Astrocyte (in vitro differentiated cells and primary cell): ENCODE data around the gene RASGRF1. TPM values are rescaled to one million over a fixed set of nuclear protein-coding genes. Genes with fewer than 3 reads are reported as not detected.

Experiments used
- DNase-seq: peaks from one replicate; pipeline ENCODE4 v3.0.0-alpha.2; 2010; ENCODE audit warnings: low read depth
- FAIRE-seq: peaks from 2 replicates; lab custom pipeline; 2011; peaks lifted over from hg19 to GRCh38; lab: Jason Lieb, UNC
- H2AFZ ChIP-seq: 2 replicates; pipeline ENCODE4 v1.6.0; 2012; ENCODE audit warnings: low read depth, low read length, inconsistent platforms
- H3K27ac ChIP-seq: 2 replicates; pipeline ENCODE4 v1.5.1; 2011; ENCODE audit warnings: low read depth, low read length, inconsistent platforms
- H3K27me3 ChIP-seq: 2 replicates; pipeline ENCODE4 v1.6.0; 2011; ENCODE audit warnings: low read length, inconsistent platforms; ENCODE audit not compliant: insufficient read depth
- H3K36me3 ChIP-seq: 2 replicates; pipeline ENCODE4 v1.5.1; 2011; ENCODE audit warnings: low read length, inconsistent platforms; ENCODE audit not compliant: insufficient read depth
- H3K4me1 ChIP-seq: 2 replicates; pipeline ENCODE4 v1.5.1; 2011; ENCODE audit warnings: low read length, inconsistent platforms; ENCODE audit not compliant: insufficient read depth
- H3K4me2 ChIP-seq: 2 replicates; pipeline ENCODE4 v1.6.0; 2012; ENCODE audit warnings: low read length, inconsistent platforms
- H3K4me3 ChIP-seq: 2 replicates; pipeline ENCODE4 v1.5.1; 2011; ENCODE audit warnings: low read depth, mild to moderate bottlenecking, low read length, inconsistent platforms; ENCODE audit not compliant: insufficient read depth
- H3K79me2 ChIP-seq: 2 replicates; pipeline ENCODE4 v1.6.0; 2012; ENCODE audit warnings: mild to moderate bottlenecking, low read length, inconsistent platforms; ENCODE audit not compliant: insufficient read depth
- H3K9ac ChIP-seq: 2 replicates; pipeline ENCODE4 v1.6.0; 2012; ENCODE audit warnings: mild to moderate bottlenecking, low read length, inconsistent platforms
- H3K9me3 ChIP-seq: 2 replicates; pipeline ENCODE4 v1.5.1; 2012; ENCODE audit warnings: low read depth, mild to moderate bottlenecking, low read length, inconsistent platforms; ENCODE audit not compliant: insufficient read depth
- H4K20me1 ChIP-seq: 2 replicates; pipeline ENCODE4 v1.6.0; 2012; ENCODE audit warnings: low read length, inconsistent platforms; ENCODE audit not compliant: insufficient read depth
- H3K27ac Mint-ChIP-seq: one replicate; pipeline ENCODE4 v1.8.0; 2021; ENCODE audit warnings: mild to moderate bottlenecking, mixed read lengths; ENCODE audit not compliant: unreplicated experiment
- H3K27me3 Mint-ChIP-seq: one replicate; pipeline ENCODE4 v1.8.0; 2021; ENCODE audit warnings: low read depth, mixed read lengths; ENCODE audit not compliant: unreplicated experiment
- H3K36me3 Mint-ChIP-seq: one replicate; pipeline ENCODE4 v1.8.0; 2021; ENCODE audit warnings: low read depth, mixed read lengths; ENCODE audit not compliant: unreplicated experiment
- H3K4me1 Mint-ChIP-seq: one replicate; pipeline ENCODE4 v1.8.0; 2021; ENCODE audit warnings: low read depth, mixed read lengths; ENCODE audit not compliant: unreplicated experiment
- H3K4me3 Mint-ChIP-seq: one replicate; pipeline ENCODE4 v1.8.0; 2021; ENCODE audit warnings: mild to moderate bottlenecking, moderate library complexity, mixed read lengths; ENCODE audit not compliant: unreplicated experiment
- H3K9me3 Mint-ChIP-seq: one replicate; pipeline ENCODE4 v1.8.0; 2021; ENCODE audit warnings: mild to moderate bottlenecking, mixed read lengths; ENCODE audit not compliant: unreplicated experiment
- EZH2 ChIP-seq: IDR thresholded peaks from 2 replicates; pipeline ENCODE4 v1.6.1; 2012; ENCODE audit warnings: mild to moderate bottlenecking, low read length, inconsistent platforms; ENCODE audit not compliant: insufficient read depth
- total RNA-seq: library from RNA; stranded (reverse); gene quantifications from 2 replicates; pipeline ENCODE4 v1.2.1, GENCODE V29; 2021
- TF ChIP-seq, protein P1 (sequence below): IDR thresholded peaks from 2 replicates; pipeline ENCODE4 v1.5.1; 2011; ENCODE audit warnings: low read depth, mild to moderate bottlenecking, inconsistent platforms, low read length, moderate library complexity; ENCODE audit not compliant: insufficient read depth

The RASGRF1 gene
- total RNA-seq, 1 donor from 2014 or later: 1.2 TPM

DNA sequence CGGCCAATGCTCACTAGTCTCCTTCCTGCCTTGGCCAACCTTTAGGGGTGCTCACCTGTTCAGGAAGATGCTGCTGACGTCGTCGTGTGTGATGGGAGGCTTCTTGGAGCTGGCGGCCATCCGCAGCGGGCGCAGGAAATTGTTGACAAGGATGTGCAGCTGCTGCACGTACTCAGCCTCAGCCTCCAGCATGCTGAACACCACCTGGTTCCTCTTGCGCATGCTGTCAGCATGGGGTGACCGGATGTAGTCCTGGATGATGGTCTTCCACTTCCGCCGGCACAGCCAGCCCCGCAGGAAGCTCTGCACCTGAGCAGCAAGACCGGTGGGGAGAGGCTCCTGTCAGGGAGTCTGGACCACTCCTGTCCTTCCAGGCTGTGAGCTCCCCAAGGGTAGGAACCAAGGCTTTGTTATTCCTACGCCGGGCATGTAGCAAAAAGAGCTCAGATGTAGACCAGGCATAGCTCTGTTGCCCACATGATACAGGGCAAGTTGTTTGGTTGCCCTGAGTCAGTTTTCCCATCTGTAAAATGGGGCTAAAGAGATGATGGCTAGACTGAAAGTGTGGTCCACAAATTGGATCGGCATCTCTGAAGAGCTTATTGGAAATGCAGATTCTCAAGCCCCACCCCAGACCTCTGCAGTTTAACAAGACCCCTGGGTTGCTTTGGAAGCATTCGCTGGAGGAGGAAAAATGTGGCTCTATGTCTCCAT is 43.7 kb downstream of the RASGRF1 start:
- Histone ChIP-seq H2AFZ (no peak overlapping the region), H3K27ac (no peak overlapping the region), H3K4me2 (no peak overlapping the region), H3K36me3 (no peaks in the 10 kb centered on the region), H3K9ac (no peak overlapping the region), H3K27me3 (peaks cover 12% of the 10 kb centered on the region), H3K9me3 (peaks cover 7% of the 10 kb centered on the region), H3K4me1 (no peaks in the 10 kb centered on the region), H4K20me1 (no peaks in the 10 kb centered on the region), H3K4me3 (no peak overlapping the region), H3K79me2 (no peaks in the 10 kb centered on the region)
- FAIRE-seq (no peak), DNase-seq (no peak)
- H3K27ac Mint-ChIP-seq: no peak overlapping the region
- H3K4me3 Mint-ChIP-seq: no peak overlapping the region
- no peaks in the 10 kb centered on the region for H3K36me3 Mint-ChIP-seq
- H3K4me1 Mint-ChIP-seq: no peaks in the 10 kb centered on the region
- TF ChIP-seq, protein P1, sequence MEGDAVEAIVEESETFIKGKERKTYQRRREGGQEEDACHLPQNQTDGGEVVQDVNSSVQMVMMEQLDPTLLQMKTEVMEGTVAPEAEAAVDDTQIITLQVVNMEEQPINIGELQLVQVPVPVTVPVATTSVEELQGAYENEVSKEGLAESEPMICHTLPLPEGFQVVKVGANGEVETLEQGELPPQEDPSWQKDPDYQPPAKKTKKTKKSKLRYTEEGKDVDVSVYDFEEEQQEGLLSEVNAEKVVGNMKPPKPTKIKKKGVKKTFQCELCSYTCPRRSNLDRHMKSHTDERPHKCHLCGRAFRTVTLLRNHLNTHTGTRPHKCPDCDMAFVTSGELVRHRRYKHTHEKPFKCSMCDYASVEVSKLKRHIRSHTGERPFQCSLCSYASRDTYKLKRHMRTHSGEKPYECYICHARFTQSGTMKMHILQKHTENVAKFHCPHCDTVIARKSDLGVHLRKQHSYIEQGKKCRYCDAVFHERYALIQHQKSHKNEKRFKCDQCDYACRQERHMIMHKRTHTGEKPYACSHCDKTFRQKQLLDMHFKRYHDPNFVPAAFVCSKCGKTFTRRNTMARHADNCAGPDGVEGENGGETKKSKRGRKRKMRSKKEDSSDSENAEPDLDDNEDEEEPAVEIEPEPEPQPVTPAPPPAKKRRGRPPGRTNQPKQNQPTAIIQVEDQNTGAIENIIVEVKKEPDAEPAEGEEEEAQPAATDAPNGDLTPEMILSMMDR: no peak
- TF ChIP-seq EZH2: no peak
- peaks cover 33% of the 10 kb centered on the region for H3K27me3 Mint-ChIP-seq
- H3K9me3 Mint-ChIP-seq: peaks cover 25% of the 10 kb centered on the region

DNA sequence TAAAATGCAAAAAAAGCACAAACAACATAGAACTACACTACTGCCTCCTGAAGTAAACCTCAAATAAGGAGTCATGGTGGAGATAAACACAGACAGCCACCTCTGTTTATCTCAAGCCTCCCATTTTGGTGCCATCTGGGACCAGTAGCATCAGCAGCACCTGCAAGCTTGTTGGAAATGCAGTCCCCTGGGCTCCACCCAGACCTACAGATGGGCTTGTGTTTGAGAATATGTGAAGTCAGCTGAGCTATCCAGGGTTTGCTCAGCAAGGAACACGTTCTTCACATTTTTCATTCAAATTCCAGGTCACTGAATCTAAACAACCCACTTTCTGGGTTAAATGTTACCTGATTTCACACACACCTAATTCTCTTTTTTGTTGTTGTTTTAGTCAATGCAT is 45.5 kb downstream of the RASGRF1 start:
- no peaks in the 10 kb centered on the region for H3K36me3 Mint-ChIP-seq
- no peak overlapping the region for H3K27ac Mint-ChIP-seq

More for the DNA sequence above, 45.5 kb downstream of the RASGRF1 start:
- no peak for FAIRE-seq
- Histone ChIP-seq H3K27me3 (peaks cover 4% of the 10 kb centered on the region), H3K36me3 (no peaks in the 10 kb centered on the region), H3K4me1 (no peaks in the 10 kb centered on the region), H3K4me3 (no peak overlapping the region), H3K79me2 (no peaks in the 10 kb centered on the region), H3K9ac (no peak overlapping the region), H4K20me1 (no peaks in the 10 kb centered on the region), H3K9me3 (peaks cover 7% of the 10 kb centered on the region), H3K27ac (no peak overlapping the region), H3K4me2 (no peak overlapping the region), H2AFZ (no peak overlapping the region)
- no peaks in the 10 kb centered on the region for H3K4me1 Mint-ChIP-seq
- H3K9me3 Mint-ChIP-seq: peaks cover 26% of the 10 kb centered on the region
- DNase-seq: no peak
- TF ChIP-seq EZH2: no peak
- TF ChIP-seq, protein P1: no peak
- H3K27me3 Mint-ChIP-seq: peaks cover 34% of the 10 kb centered on the region
- no peak overlapping the region for H3K4me3 Mint-ChIP-seq
